ENCODE data around the gene FIGNL2.

- TF ChIP-seq CTCF (IDR thresholded peaks at IDR 0.05) (no peak), SREBF2 (IDR thresholded peaks at IDR 0.05) (no peak), POLR2A (IDR thresholded peaks at IDR 0.05; ENCODE audit: low read length) (no peak), POLR2AphosphoS2 (conservative IDR thresholded peaks at IDR 0.05; ENCODE audit: low read length) (no peak), EHMT2 (IDR thresholded peaks at IDR 0.05; ENCODE audit: low read depth) (no peak), RCOR1 (IDR thresholded peaks at IDR 0.05; ENCODE audit: low read depth, low read length) (no peak), MAX (IDR thresholded peaks at IDR 0.05) (no peak), NPAS2 (CRISPR knock-in tag; IDR thresholded peaks at IDR 0.05; ENCODE audit: borderline replicate concordance) (no peak), FOSL2 (IDR thresholded peaks at IDR 0.05) (no peak), FOSL2 (CRISPR knock-in tag; IDR thresholded peaks at IDR 0.05) (no peak)
Measured at GRCh38 chr12:51866762-51867161, 18.2 kb upstream of the FIGNL2 start.

Data from A549 (cell line).